Effector memory CD8-positive, alpha-beta T cell (primary cell): ENCODE measurements around the gene SLC43A1.

Experiments
- ATAC-seq: fragments of 150-1000 bp; cut with Tn5 transposase; replicated peaks from 2 replicates; pipeline ENCODE4 v1.10.0; 2021; ENCODE audit warnings: mild to moderate bottlenecking, moderate library complexity
- DNase-seq, 3 experiments: peaks; one replicate each; pipeline ENCODE4 v3.0.0; 2021
- H3K27ac Mint-ChIP-seq, 2 donors: one replicate each; pipeline ENCODE4 v1.8.0; 2022; ENCODE audit warnings: mild to moderate bottlenecking in 2 of 2, mixed read lengths in 2 of 2, moderate library complexity in 2 of 2
- H3K27me3 Mint-ChIP-seq, 2 donors: one replicate each; pipeline ENCODE4 v1.8.0; 2022; ENCODE audit warnings: mixed read lengths in 2 of 2
- H3K36me3 Mint-ChIP-seq: one replicate; pipeline ENCODE4 v1.8.0; 2022; ENCODE audit warnings: mild to moderate bottlenecking, moderate library complexity, mixed read lengths; ENCODE audit not compliant: insufficient read depth
- H3K4me1 Mint-ChIP-seq, 2 donors: one replicate each; pipeline ENCODE4 v1.8.0; 2022; ENCODE audit warnings: low read depth in 2 of 2, mixed read lengths in 2 of 2
- H3K4me3 Mint-ChIP-seq, 2 donors: one replicate each; pipeline ENCODE4 v1.8.0; 2022; ENCODE audit warnings: mild to moderate bottlenecking in 2 of 2, mixed read lengths in 2 of 2, moderate library complexity in 2 of 2
- H3K9me3 Mint-ChIP-seq, 2 donors: one replicate each; pipeline ENCODE4 v1.8.0; 2022; ENCODE audit warnings: mixed read lengths in 2 of 2

SLC43A1 gene

DNA sequence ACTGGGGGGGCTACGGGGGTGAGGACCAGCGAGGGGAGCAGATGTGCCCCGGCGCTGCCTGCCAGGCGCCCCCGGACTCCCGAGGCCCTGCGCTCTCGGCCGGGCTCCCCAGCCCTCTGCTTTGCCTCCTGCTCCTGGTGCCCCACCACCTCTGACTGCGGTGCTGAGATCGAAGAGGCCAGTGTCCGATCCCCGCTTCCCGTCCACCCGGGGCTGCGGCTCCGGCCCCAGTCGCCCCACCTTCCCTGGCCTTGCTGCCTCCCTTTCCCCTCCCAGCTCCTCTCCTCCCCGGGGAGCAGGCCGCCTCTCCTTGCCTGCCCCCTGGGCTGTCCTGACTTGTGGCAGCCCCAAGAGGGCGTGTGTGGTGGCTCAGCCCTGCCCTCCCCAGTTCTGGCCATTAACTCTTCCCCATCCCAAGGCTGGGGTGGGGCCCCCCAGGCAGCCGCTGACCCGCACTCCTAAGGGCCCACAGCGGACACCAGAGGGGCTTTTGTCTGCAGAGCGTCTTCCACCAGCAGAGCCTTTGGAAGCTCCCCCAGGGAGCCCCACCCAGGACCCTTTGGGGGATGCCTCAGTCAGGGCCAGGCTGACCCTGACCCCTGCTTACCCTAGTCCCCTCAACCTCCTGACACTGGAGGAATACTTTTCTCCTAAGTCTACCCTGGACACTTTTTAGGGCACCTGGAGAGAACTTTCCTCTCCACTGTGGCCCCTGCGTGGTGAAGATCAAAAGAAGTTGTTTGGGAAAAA lies 38.6 kb downstream of the SLC43A1 start:
- peak; percentile 58 for ATAC-seq
- H3K9me3 Mint-ChIP-seq: no peaks in the 10 kb centered on the region
- DNase-seq: no peak

DNA sequence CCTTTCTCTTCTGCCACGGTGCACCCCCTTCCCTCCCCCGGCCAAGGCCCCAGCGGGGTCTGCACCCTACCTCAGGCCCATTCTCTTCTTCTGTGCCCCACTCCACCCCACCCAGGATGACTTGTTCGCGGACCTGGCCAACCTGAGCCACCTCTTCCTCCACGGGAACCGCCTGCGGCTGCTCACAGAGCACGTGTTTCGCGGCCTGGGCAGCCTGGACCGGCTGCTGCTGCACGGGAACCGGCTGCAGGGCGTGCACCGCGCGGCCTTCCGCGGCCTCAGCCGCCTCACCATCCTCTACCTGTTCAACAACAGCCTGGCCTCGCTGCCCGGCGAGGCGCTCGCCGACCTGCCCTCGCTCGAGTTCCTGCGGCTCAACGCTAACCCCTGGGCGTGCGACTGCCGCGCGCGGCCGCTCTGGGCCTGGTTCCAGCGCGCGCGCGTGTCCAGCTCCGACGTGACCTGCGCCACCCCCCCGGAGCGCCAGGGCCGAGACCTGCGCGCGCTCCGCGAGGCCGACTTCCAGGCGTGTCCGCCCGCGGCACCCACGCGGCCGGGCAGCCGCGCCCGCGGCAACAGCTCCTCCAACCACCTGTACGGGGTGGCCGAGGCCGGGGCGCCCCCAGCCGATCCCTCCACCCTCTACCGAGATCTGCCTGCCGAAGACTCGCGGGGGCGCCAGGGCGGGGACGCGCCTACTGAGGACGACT lies 39.3 kb downstream of the SLC43A1 start:
- Mint-ChIP-seq H3K27me3 (peaks cover 0 to 16% of the 10 kb centered on the region in 2 donors), H3K4me3 (peak overlapping the region; percentile 82), H3K27ac (peak overlapping the region in 1 of 2 donors; percentile 75), H3K4me1 (peaks cover 24 to 36% of the 10 kb centered on the region in 2 donors), H3K9me3 (no peaks in the 10 kb centered on the region), H3K36me3 (peaks cover 3% of the 10 kb centered on the region)
- DNase-seq (peak in 1 of 3 experiments; percentile 29), ATAC-seq (peak; percentile 52)

More for the DNA sequence above, 38.6 kb downstream of the SLC43A1 start:
- Mint-ChIP-seq H3K27me3 (peaks cover 0 to 22% of the 10 kb centered on the region in 2 donors), H3K4me3 (peak overlapping the region; percentile 82), H3K27ac (peak overlapping the region in 1 of 2 donors; percentile 75), H3K4me1 (peaks cover 25 to 38% of the 10 kb centered on the region in 2 donors), H3K36me3 (peaks cover 5% of the 10 kb centered on the region)

DNA sequence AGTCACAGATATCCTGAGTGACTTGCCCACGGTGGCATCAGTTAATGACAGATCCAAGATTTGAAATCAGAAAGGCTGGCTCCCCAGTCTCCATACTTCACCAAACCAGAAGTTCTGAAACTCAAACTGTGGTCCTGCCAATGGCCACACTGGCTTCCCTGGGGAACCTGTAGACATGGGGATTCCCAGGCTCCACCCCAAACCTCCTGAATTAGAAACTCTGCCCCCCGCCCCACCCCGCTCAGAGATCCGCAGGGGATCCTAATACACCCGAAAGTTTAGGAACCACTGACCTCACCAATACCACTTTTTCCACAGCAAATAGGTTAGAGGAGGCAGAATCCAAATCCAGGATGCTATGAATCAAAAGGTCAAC lies 39.8 kb downstream of the SLC43A1 start:
- no peak overlapping the region for H3K27ac Mint-ChIP-seq
- peaks cover 24 to 35% of the 10 kb centered on the region in 2 donors for H3K4me1 Mint-ChIP-seq
- peaks cover 0 to 16% of the 10 kb centered on the region in 2 donors for H3K27me3 Mint-ChIP-seq

DNA sequence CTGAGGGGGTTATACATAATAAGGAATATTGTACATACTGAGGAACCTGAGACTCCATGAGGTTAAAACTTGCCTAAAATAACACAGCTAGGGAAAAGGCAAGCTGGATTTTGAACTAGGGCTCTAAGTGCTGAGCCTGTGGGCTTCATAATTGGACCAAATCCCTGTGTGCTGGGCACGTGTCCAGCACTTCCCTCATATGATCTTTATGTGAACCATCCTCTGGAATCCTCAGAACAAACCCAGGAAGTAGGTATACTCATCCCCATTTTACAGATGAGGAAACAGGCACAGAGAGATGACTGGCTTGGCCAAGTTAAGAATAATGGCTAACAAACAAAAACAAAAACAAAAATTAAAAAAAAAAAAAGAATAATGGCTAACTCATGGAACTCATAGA lies 40.3 kb downstream of the SLC43A1 start:
- Mint-ChIP-seq H3K9me3 (no peaks in the 10 kb centered on the region), H3K36me3 (peaks cover under 1% of the 10 kb centered on the region), H3K4me3 (peak overlapping the region; percentile 82)

More for the DNA sequence above, 39.8 kb downstream of the SLC43A1 start:
- no peak for ATAC-seq
- DNase-seq: no peak
- peak overlapping the region; percentile 82 for H3K4me3 Mint-ChIP-seq
- no peaks in the 10 kb centered on the region for H3K9me3 Mint-ChIP-seq
- H3K36me3 Mint-ChIP-seq: peaks cover 3% of the 10 kb centered on the region

DNA sequence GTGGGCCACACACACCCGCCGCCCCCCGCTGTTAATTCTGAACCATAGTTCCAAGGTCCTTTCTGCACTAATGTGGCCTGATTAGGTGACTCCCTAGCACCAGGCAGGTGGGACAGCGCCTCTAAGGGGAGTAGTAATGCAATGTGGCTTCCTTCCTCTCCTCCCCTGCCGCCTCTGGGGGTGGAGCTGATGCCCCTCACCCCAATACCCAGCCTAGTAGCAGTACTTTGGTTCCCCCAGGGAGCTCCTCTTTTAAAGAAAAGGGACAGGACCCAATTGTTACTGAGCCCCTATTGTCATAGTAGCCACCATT lies 40.7 kb downstream of the SLC43A1 start:
- no peak for ATAC-seq
- Mint-ChIP-seq H3K4me1 (peaks cover 20 to 30% of the 10 kb centered on the region in 2 donors), H3K27ac (no peak overlapping the region), H3K36me3 (no peaks in the 10 kb centered on the region), H3K27me3 (peaks cover 0 to 16% of the 10 kb centered on the region in 2 donors), H3K9me3 (no peaks in the 10 kb centered on the region), H3K4me3 (peak overlapping the region; percentile 82)
- DNase-seq: no peak

More for the DNA sequence above, 40.3 kb downstream of the SLC43A1 start:
- peaks cover 22 to 33% of the 10 kb centered on the region in 2 donors for H3K4me1 Mint-ChIP-seq
- H3K27me3 Mint-ChIP-seq: peaks cover 0 to 16% of the 10 kb centered on the region in 2 donors
- ATAC-seq: no peak
- DNase-seq: no peak
- H3K27ac Mint-ChIP-seq: no peak overlapping the region

DNA sequence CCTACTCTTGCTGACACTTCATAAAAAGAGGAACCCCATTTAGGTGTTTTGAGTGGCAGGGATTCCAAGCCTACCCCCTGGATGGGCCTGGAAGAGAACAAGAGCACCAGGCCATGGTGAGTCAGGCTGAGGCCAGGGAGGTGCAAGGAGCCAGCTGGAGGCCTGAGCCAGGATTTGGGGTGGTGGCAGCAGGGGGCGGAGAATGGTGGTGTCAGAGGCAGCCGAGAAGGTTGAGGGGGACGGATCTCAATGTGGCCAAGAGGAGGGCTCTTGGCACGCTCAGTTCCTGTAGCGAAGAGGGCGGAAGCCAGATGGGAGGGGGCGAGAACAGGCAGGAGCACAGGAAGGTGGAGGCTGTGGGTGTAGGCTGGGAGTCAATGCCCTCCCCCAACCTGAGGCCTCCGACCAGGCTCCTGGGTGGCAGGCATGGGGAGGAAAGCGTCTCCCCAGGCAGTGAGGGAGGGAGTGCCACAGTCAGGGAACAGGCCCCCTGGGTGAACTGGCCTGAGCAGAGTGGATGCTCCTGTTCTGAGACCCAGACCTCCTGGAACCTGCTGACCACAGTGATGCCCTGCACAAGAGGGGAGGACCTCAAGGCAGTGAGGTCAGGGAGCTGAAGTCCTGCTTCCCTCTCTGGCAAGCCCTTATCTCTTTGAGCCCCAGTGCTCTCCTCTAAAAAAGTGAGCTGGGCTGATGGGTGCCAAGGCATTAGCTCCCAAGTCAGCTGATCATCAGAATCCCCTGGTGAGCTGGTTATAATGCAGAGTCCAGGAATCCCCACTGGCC lies 41.3 kb downstream of the SLC43A1 start:
- Mint-ChIP-seq H3K4me3 (peak overlapping the region; percentile 74 to 82), H3K4me1 (peaks cover 18 to 24% of the 10 kb centered on the region in 2 donors), H3K9me3 (no peaks in the 10 kb centered on the region), H3K27ac (peak overlapping the region in 1 of 2 donors; percentile 83), H3K36me3 (no peaks in the 10 kb centered on the region), H3K27me3 (peaks cover 0 to 16% of the 10 kb centered on the region in 2 donors)
- ATAC-seq: peak; percentile 59
- peak in 1 of 3 experiments; percentile 28 for DNase-seq

DNA sequence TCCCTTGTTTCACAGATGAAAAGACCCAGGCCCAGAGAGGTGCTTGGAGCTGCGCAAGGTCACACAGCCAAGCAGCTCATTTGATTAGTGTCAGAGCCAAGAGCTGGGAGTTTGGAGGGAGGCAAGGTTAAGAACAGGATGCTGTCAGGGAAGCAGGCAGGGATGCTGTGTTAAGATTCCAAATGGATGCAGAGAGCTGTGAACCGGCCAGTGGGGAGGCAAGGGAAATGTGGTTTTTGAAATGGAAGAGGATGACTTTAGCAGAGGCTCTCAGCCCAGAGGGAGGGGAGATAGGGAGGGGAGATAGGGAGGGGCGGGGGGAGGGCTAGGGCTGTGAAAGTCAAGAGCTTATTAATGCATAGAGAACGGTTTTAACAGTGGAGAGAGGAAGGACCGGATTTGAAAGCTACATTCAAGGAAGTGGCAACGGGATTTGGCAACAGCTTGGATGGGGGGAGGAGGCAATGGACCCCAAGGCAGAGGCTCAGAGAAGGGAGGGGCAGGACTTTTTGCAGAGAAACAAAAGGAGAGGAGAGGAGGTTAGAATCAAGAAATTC lies 42.1 kb downstream of the SLC43A1 start:
- peak overlapping the region in 1 of 2 donors; percentile 83 for H3K27ac Mint-ChIP-seq

DNA sequence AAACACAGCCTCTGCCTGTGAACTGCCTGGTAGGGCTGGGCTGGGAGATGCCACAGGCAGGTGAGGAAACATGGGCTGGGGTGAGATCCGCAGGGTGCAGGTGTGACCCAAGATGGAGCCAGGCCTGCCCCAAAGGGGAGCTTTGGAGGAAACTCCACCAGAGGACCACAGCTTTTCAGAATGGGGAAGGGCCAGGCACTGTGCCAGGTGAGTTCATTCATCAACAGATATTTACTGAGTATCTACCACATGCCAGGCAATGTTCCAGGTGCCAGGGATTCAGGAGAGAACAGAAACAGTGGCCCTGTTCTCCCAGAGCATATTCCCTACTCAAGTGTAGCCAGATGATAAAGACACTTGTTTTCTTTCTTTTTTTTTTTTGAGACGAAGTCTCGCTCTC lies 44.0 kb downstream of the SLC43A1 start:
- no peak for ATAC-seq
- no peaks in the 10 kb centered on the region for H3K9me3 Mint-ChIP-seq

More for the DNA sequence above, 42.1 kb downstream of the SLC43A1 start:
- Mint-ChIP-seq H3K36me3 (no peaks in the 10 kb centered on the region), H3K9me3 (no peaks in the 10 kb centered on the region), H3K4me3 (peak overlapping the region in 1 of 2 donors; percentile 74), H3K4me1 (peaks cover 18 to 24% of the 10 kb centered on the region in 2 donors), H3K27me3 (peaks cover 7 to 25% of the 10 kb centered on the region in 2 donors)
- DNase-seq (no peak), ATAC-seq (no peak)

DNA sequence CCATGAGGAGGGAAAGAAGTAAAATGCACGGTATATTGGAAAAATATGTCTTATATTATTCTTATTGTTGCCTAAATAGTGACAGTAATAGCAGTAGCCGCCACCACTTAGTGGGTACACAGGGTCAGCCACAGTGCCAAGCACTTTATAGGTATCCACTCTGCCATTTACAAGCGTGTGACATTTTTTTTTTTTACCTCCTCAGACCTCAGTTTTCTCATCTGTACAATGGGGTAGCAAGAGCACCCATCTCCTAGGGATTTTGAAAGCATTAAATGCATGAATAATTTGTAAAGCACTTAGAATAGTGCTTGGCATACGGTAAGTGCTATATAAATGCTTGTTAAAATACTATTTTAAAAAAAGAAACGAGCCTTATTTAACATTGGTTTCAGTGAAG lies 46.2 kb downstream of the SLC43A1 start:
- Mint-ChIP-seq H3K27me3 (peaks cover 15 to 32% of the 10 kb centered on the region in 2 donors), H3K4me1 (peaks cover 5 to 6% of the 10 kb centered on the region in 2 donors), H3K9me3 (no peaks in the 10 kb centered on the region), H3K27ac (no peak overlapping the region), H3K4me3 (no peak overlapping the region), H3K36me3 (no peaks in the 10 kb centered on the region)
- ATAC-seq (no peak), DNase-seq (no peak)

More for the DNA sequence above, 44.0 kb downstream of the SLC43A1 start:
- Mint-ChIP-seq H3K27ac (no peak overlapping the region), H3K4me1 (peaks cover 12 to 15% of the 10 kb centered on the region in 2 donors), H3K36me3 (no peaks in the 10 kb centered on the region), H3K4me3 (no peak overlapping the region), H3K27me3 (peaks cover 15 to 33% of the 10 kb centered on the region in 2 donors)
- DNase-seq: no peak

DNA sequence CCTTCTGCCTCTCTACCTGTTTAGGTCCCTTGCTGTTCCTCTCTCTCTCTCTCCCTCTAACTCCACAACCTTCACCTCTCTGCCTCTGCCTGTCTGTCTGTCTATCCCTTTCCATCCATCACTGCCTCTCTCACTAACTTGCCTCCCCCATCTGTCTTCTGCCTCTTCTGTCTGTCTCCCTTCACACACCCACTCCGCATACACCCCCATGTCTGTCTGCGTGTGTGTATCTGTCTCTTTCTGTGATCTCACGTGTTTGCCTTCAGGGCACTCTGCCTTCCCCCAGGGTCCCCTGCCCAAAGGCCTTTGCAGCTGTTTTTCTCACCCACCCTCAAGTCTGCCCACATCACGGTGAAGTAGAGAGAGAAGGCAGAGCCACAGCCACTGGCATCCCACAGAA lies 47.2 kb downstream of the SLC43A1 start:
- no peak for DNase-seq
- Mint-ChIP-seq H3K9me3 (no peaks in the 10 kb centered on the region), H3K27ac (no peak overlapping the region), H3K4me3 (no peak overlapping the region), H3K36me3 (no peaks in the 10 kb centered on the region), H3K27me3 (peaks cover 15 to 22% of the 10 kb centered on the region in 2 donors), H3K4me1 (peaks cover 0 to under 1% of the 10 kb centered on the region in 2 donors)
- no peak for ATAC-seq

DNA sequence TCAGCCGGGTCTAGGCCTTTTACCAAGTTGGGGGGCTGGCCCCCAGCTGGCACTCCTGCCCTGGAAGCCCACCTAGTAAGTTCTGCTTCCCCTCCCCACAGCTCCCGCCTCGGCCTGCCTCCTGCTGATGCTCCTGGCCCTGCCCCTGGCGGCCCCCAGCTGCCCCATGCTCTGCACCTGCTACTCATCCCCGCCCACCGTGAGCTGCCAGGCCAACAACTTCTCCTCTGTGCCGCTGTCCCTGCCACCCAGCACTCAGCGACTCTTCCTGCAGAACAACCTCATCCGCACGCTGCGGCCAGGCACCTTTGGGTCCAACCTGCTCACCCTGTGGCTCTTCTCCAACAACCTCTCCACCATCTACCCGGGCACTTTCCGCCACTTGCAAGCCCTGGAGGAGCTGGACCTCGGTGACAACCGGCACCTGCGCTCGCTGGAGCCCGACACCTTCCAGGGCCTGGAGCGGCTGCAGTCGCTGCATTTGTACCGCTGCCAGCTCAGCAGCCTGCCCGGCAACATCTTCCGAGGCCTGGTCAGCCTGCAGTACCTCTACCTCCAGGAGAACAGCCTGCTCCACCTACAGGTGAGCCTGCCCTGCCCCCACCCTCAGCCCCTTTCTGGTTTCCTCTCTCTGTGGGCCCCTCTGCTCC lies 47.9 kb downstream of the SLC43A1 start:
- peaks cover 5 to 7% of the 10 kb centered on the region in 2 donors for H3K4me1 Mint-ChIP-seq
- ATAC-seq: no peak
- H3K36me3 Mint-ChIP-seq: peaks cover 2% of the 10 kb centered on the region
- no peak for DNase-seq
- no peaks in the 10 kb centered on the region for H3K9me3 Mint-ChIP-seq
- no peak overlapping the region for H3K27ac Mint-ChIP-seq
- H3K27me3 Mint-ChIP-seq: peaks cover 15 to 18% of the 10 kb centered on the region in 2 donors
- no peak overlapping the region for H3K4me3 Mint-ChIP-seq

DNA sequence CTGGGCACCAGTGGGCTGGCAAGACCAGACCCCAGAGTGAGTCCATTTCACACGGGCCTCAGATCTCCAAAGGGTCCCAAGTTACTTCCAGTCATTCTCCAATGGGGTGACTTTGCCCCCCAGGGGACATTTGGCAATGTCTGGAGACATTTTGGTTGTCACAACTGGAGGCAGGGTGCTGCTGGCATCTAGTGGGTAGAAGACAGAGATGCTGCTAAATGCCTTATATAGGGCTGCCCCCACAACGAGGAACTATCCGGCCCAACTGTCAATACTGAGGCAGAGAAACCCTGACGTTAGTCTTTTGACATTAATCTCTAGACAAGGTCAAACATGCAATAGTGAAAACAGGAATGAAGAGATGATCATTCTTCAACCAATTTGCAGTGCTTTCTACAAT lies 48.8 kb downstream of the SLC43A1 start:
- no peak overlapping the region for H3K4me3 Mint-ChIP-seq
- H3K9me3 Mint-ChIP-seq: no peaks in the 10 kb centered on the region
- no peak overlapping the region for H3K27ac Mint-ChIP-seq
- ATAC-seq: no peak
- no peak for DNase-seq
- peaks cover 5% of the 10 kb centered on the region for H3K36me3 Mint-ChIP-seq
- H3K4me1 Mint-ChIP-seq: peaks cover 8% of the 10 kb centered on the region in 2 donors
- peaks cover 15 to 22% of the 10 kb centered on the region in 2 donors for H3K27me3 Mint-ChIP-seq
